GM19099 (cell line): ENCODE data around the gene DLL1.

Source experiments
- POLR2A ChIP-seq: IDR thresholded peaks from 3 replicates; pipeline ENCODE4 v1.6.1; 2011; ENCODE audit warnings: low read depth; ENCODE audit not compliant: insufficient read length; ENCODE audit errors: extremely low read depth

Gene DLL1

DNA sequence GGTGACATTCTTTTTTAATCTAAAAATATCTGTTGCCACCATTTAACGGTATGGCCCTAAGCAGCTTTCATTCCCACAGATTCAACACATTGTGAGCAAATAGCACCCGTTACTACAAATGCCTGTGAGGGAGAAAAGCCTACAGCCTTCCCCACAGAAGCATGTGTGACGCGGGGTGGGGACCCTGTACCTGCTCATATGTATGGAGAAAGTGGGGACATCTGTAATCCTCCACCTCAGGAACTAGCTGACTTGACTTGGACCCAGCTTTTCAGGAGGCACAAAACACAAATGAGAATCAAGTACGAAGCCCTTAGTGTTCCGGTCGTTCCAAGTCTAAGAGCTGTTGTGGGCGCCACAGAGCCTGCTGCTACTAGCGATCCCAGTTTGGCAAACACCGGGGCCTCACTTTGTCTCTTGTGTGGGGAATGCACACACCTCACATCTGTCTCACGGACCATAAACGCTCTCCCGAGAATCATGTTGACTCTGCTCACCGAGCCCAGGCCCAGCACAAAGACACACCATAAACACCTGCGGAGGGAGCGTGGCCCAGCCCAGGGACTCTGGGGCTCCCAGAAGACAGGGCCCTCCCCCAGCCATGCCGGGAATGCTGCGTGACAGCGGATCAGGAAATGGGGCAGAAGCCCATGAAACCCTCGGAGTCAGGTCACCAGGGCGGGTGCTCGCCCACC, 21.6 kb downstream of the DLL1 start:
- no peak for TF ChIP-seq POLR2A

DNA sequence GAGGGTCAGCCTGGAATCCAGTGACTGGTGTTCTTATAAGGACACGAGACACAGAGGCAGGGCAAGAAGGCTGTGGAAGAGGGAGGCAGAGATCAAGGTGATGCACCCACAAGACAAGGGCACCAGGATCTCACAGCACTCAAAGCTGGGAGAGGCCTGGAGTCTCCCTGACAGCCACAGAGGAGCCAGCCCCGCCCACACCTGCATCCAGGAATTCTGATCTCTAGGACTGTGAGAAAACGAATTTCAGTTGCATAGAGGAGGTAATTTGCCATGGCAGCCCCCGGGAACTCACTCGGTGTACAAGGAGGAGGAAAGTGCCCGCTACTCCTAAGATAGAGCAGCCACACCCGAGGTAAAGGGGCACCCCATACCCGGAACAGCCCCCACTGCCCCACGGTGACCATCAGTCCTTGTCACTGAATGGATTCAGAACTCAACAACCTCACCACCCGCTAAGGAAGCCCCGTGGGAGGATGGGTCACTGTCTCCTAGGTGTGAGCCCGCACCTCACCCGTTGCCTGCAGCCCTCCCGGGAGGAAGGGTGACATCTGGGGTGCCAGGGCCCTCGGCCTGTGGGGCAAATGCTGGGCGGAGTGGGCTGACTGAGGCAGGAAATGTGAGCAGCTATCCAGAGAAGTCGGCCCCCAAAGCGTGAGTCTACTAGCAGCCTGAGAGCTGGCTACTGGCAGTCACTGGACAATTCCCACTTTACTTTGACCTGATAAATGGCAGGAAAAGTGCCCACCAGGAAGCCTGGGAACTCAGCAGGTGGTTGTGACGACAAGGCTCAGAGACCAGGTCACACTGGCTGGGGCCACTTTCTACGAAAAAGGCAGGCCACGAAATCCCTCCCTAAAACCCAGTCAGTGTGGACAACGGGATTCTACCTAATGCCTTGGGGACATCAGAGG, 22.4 kb downstream of the DLL1 start:
- TF ChIP-seq POLR2A = no peak

DNA sequence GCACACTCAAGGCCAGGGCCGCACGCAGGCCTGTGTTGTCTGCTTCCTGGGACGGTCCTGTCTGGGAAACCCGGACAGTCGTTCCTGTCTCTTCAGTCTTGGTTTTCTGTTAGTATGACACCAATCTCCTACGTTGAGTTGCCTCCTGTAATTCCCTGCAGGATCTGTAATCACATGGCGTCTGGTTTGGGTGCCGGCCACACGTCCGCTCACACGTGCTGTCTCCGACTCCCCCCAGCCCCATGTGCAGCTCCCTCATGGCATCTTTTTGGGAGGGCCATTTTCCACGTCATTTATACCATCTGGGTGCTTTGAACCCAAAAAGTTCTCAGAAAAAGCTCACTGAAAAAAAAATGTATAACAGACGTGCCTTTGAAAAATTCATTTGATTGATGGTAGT, 23.2 kb downstream of the DLL1 start:
- no peak for TF ChIP-seq POLR2A

DNA sequence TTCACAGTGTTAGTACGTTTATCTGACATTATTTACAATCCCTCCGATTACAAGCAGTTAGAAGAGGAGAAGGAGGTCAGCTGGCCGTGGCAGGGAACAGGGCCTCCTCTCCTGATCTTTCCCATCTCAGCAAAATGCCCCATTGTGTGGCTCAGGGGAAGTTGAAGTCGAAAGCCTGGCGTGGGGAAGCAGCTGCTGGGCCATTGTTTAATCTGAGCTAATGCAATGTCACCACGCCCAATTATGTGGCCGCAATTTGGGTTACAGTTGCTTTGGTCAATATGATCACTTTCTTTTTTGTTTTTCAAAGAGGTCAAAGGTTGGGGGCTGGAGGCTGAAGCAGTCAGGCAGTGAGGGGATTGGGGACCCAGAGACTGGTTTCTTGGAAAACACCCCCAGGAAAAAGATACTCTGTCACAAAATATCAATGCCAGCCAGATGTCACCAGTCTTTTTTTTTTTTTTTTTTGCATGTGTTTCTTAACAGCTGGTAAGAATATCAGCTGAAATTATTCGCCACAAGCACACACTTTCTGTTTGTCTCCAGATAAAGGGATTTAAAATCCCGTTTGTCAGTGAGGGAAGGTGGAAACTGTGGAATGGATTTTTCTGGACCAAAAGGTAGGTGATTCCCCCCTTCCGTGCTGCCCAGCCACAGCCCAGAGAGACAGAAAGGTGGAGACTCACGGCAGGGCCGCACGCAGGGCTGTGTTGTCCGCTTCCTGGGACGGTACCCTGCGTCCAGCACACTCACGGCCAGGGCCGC, 24.6 kb downstream of the DLL1 start:
- TF ChIP-seq POLR2A = no peak

DNA sequence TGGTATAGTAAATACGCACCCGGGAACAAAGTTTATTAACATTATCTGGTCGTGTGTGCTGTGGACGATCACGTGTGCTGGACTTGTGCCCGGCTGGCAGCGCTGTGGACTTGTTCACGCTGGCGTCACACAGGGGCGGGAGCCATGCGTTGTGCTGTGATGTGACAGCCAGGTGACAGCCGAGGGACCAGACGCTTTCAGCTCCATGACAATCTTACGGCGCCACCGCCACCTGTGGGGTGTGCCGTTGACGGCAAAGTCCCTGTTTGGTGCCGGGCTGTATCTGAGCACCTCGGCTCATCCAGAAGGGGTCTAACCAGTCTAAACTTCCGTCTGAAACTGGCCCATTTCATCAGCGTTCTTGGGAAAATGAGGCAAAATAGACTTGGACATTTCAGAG, 25.2 kb downstream of the DLL1 start:
- TF ChIP-seq POLR2A = no peak

DNA sequence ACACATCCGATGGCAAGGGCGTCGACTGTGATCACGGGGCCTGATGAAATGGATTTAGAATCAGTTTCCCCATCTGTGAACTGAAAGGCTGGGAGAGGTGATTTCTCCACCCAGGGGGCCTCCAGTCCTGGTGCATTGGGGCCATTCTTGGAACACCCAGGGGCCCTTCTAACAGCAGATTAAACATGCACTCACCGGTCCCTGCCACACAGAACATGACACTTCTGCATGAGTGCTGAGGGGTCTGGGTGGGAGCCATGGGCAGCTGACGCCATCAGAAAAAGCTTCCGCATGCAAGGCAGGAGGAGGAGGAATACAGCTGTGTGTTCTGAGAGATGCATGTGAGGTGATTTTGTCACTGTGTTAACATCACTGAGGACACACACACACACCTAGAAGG, 26.8 kb downstream of the DLL1 start:
- no peak for TF ChIP-seq POLR2A

DNA sequence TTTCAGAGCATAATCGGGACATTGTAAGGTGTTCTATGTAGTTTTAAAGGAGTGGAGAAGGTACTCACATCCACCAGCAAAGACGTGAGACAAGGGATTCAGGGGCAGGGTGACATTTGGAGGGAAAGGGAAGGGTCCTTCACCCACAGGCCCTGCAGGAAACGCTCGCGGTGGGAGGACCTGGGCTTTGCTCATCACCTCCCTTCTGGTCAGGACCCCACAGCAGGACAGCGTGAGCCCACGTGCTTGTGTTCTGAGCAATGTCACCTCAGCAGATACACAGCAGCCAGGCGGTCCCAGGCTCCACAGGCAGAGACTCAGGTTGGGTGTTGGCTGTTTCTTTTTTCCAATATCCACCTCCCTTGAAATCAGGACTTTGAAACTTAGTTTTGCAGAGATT, 27.5 kb downstream of the DLL1 start:
- no peak for TF ChIP-seq POLR2A

DNA sequence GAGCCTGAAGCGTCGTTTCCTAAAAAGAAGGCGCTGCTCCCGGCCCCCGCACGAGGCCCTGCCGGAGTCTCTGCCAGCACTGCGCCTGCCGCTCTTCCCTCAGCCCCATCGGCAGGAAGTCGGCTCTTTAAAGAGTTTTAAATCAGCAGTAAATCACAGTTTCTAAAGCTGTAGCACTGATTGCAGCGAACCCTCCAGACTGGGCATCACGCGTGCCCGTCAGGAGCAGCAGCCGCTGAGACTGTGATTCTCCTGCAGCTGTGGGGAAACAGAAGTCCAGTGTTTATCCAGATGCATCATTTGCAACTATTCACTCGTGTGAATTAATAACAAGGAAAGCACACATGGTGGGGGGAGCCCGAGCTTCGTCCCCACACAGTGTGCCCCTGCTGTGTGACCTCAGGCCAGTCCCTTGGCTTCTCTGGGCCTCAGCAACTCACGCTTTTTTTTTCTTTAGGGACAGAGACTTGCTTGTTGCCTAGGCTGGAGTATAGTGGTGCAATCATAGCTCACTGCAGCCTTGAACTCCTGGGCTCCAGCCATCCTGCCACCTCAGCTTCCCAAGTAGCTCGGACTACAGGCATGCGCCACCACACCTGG, 28.3 kb downstream of the DLL1 start:
- TF ChIP-seq POLR2A = no peak

DNA sequence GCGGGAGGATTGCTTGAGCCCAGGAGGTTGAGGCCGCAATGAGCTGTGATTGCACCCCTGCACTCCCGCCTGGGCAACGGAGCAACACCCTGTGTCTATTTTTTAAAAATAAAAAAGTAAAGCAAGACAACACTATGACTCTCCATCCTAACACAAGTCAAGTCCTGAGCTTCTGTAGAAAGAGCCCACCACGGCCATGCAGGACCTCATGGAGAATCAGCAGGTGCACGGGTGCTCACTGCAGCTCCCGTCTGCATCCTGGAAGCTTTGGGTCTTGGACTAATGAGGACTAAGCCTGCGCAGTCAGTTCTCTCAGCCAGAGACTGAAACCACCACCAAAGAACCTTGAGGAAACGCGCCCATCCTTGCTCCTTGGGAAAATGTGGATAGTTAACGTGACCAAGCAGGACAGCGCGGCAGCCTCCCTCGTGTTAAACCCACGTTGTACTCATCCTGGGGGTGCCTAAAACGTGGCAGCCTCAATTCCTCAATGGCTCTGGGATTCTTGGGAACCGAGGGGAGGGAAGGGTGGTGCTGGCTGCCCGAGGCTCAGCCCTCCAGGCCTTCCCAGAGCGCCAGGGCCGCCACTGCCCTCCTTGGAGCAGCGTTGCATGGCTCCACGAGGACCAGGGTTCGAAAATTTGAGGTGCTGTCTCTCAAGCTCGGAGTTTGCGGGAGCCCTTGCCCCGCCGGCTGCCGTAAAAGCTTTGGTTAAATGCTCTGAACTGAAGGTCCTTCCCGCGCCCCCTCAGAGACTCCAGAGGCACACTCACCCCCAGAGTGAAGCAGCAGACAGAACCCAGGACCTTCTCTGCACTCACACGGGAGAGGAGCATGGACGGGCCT, 29.0 kb downstream of the DLL1 start:
- TF ChIP-seq POLR2A = no peak

DNA sequence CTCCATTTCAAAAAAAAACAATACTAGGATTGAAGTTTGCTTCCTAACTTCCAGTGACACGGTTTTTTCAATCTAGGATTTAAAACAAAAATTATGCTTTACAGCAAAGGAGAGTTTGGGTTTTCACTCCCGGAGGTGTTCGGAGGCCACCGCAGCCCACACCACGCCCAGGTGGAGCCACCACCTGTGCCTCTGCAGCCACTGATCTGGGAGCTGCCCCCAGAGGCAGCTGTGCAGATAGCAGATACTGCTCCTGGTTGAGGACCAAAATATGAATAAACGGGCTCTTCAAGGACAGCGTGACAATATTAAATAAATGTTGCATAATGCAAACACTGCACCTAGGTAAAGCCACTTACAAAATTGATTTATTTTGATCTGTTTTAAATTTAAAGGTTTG, 30.2 kb downstream of the DLL1 start:
- no peak for TF ChIP-seq POLR2A

DNA sequence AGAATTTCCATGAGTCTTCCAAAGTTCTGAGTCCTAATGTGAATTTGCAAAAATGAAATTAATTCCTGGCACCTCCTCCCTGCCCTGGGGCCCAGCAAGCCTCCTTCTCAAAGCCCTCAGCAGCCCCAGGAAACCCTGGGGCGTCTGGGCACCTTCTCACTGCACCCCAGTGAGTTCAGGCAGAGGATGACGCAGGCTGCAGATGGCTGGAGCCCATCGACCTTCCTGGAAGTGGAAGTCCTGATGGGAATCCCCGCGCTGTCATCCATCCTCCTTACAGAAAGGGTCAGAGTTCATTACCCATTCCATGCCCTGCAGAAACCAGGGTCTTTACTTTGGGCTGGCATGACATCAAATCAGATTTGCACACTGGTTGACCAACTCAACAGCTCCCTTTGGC, 31.6 kb downstream of the DLL1 start:
- no peak for TF ChIP-seq POLR2A

DNA sequence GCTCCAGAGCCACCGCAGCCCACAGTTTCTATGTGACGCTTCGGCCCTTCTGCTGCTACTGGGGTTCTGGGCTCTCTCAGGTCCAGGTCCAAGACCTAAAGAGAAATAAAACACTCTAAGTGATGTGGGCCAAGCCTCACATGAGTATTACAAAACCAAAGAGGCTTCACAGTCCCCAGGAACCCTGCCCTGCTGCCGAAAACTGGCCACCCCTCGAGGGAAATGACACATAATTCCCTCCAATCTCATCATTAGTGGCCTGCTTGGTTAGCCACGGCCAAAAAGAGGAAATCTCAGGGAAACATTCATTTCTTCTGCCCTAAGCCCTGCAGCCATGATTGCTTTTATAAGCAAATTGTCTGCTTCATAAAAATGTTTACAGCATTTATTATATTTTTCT, 32.5 kb downstream of the DLL1 start:
- no peak for TF ChIP-seq POLR2A

DNA sequence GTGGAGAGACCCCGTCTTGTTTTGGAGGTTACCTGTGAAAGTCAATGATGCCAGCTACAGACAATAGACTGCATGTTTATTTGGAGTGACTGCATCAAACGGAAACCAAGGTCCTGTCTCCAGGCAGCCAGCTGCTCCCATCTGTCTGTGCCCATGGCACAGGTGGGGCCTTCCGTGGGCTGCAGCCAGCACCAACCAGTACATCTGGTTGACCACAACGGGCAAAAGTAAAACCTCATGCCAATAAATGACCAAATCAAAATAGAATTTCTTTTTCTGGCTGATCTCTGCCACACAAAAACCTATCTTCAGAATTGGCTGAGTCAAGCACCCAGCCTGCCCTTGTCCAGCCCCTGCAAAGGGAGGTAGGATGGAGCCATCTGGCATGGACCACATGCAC, 33.5 kb downstream of the DLL1 start:
- no peak for TF ChIP-seq POLR2A

DNA sequence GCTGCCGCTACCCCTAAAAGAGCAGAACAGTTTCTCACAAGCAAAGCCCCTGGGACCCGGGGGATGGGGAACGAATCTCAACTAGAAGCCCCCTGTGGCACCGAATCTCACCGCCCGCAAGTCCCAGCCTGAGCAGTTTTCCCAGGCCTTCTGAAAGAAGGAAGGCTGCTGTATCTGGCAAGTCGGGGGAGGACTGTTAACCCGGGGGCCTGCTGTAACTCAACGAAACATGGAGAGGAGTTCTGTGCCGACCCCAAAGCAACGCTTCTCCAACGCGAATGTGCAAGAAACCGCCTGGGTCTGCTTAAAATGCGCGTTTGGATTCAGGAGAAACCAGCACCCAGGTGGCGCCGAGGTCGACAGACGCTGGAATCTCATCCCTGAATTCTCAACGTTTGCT, 34.2 kb downstream of the DLL1 start:
- no peak for TF ChIP-seq POLR2A
